Activated CD4-positive, CD25-positive, alpha-beta regulatory T cell treated with anti-CD3 and anti-CD28 coated beads, Interleukin-2, amount 50 U/mL, for 16 hours (primary cell): ENCODE results near the gene AVPR2.

Experiments
- DNase-seq: peaks from one replicate; pipeline ENCODE4 v3.0.0-alpha.2; 2020; ENCODE audit warnings: low read depth, low spot score

The AVPR2 gene

GRCh38 chrX:153932220-153932915 is 27.9 kb downstream of the AVPR2 start:
- no peak for DNase-seq

- DNase-seq = no peak
Observed at GRCh38 chrX:153933748-153934147, 29.3 kb downstream of the AVPR2 start.

DNA sequence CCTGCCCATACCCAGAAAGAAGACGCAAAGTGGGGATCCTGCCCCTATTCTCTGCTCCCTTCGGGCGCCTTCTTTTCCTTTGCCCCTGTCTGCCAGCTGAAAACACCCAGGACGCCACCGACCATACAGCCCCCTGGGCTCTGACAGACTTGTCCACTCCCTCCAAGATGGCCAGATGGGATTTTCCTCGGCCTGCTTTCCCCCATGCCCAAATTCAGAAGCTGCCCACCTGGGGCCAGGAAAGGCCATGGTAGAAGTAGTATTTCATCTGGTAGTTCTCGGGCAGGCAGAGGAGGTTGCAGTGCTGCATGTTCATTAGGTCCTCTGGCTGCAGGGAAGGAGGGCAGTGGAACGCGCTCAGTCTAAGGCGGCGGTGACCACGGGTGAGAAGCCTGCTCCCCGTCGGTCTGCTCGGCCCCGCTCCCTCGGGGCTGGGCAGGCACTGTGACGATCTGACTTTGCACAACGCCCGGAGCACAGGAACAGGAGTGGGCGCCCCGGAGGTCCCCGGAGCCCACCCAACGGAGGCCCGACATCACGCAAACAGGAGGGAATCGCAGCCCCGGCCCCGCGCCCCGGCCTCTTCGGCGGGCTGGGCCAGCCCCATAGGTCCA is 29.8 kb downstream of the AVPR2 start:
- DNase-seq = no peak

- no peak for DNase-seq
Observed at GRCh38 chrX:153934762-153935325, 30.4 kb downstream of the AVPR2 start, which contains the start of gene NAA10. TSS of gene NAA10 (minus strand) at chrX:153935037. CDS start at chrX:153934904, 133 bp downstream.

DNA sequence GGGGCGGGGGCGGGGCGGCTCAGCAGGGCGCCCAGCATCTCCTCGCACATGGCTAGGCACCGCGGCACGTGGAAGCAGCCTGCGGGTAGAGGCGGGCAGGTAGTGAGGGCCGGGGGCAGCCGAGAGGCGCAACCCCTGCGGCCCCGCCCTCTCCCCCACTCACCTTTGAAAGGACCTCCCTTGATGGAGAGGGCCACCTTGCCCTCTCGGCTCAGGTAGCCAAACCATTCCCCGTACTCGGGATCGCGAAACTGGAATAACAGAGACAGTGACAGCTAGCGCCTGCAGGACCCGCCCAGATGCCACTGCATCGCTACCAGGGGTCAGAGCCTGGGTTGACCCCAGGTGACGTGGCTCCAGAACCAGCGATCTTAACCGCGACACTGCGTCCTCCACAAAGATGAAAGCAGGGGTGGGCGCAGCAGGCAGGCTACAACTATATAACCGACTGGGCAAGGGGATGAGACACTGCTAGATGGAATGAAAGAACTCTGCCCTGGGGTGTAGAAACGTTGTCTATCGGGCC is 30.9 kb downstream of the AVPR2 start:
- no peak for DNase-seq

DNA sequence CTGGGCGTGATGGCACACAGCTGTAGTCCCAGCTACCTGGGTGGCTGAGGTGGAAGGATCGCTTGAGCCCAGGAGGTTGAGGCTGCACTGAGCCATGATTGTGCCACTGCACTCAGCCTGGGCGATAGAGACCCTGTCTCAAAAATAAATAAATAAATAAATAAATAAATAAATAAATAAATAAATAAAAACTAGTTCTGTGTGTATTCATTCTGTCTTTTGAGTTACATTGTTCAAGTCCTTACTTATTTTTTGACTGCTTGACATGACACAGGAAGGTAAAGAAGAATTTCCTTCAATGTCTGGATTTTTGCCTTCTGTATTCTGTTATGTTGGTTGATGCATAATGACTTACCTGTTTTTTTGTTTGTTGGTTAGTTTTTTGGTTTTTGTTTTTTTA is 32.6 kb downstream of the AVPR2 start:
- no peak for DNase-seq

GRCh38 chrX:153938226-153938786 is 33.8 kb downstream of the AVPR2 start:
- no peak for DNase-seq

DNA sequence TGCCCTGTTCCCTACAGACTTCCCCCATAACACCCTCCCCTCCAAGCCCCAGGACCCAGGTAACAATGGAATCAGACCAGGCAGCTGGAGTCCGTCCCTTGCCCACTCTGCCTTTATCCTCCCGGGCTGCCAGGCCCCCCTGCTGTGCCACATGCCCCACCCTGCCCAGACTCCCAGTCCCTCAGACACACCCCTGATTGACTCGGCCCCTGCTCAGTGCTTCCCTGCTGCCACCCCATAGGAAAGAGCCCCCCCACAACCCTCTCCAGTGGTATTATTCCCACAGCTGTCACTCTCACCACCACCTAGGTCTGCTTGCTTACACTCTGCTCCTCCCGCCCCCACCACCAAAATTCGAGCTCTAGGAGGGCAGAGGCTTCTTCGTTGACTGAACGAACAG is 35.1 kb downstream of the AVPR2 start:
- DNase-seq = no peak

DNA sequence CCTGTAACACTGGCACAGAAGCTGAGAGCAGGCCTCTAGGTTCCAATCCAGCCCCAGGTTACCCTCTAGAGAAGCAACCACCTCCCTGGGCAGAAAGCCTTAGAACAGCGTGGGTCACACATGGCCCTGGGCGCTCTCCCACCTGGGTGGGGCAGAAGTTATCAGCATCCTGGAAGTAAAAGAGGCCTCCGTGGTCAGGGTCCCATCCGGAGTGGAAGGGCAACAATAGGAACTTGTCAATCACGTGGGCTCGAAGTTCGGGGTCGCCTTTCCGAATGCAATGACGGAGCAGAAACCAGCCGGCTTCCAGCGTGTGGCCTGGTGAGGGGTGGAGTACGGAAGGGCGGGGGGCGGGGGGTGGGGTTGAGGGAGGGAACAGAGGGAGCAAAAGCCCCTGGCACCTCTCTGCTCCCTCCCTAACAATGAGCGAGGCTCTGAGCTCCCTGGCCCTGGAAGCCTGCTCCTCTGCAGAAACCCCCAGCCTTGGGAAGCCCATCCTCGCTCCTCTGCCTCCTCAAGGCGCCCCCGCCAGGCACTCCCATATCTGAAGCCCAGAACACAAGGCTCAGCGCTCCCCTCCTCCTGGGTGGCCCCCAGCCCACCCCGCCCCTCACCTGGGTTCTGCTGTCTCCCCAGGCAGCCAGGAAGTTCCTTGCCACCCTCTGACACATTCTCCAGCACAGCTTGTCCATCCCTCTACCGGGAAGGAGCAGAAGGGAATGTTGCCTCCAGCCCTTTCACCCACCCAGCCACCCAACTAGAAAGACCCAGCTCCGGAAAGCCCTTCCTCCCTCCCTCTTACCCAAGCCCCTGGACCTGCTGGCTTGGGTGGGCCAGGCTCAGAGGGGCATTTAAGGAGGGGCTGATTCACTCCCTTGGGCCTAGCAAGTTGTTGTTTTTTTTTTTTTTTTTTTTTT is 37.1 kb downstream of the AVPR2 start:
- DNase-seq = no peak

- DNase-seq = no peak
Observed at GRCh38 chrX:153944140-153944799, 39.8 kb downstream of the AVPR2 start, which contains the start of gene RENBP. TSS of gene RENBP (minus strand) at chrX:153944643. CDS start at chrX:153944610, 33 bp downstream.

- DNase-seq = no peak
Observed at GRCh38 chrX:153944800-153945150, 40.3 kb downstream of the AVPR2 start.

- DNase-seq = no peak
Observed at GRCh38 chrX:153945956-153946943, 41.8 kb downstream of the AVPR2 start.

- peak; percentile 60 for DNase-seq
Observed at GRCh38 chrX:153947009-153947769, 42.7 kb downstream of the AVPR2 start.

DNA sequence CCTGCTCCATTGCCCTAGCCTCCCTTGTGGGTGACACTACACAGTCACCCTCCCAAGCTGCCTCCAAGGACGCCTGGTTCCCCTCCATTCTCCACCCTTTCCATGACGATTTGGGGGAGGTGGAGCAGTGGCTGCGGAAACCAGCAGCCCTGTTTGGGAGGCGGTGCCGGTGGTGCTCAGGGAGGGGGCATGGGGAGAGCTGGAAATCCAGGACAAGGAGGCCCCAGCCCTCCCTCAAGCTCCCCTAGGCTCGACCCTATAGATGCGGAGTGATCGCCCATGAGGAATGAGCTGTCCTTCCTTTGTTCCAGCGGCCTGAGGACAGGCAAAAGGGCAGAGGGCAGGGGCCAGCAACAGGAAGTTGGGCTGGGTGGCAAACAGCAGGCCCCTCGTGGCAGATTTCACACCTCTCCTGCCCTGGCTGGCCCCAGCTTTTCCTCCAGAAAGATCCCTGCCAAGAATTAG is 43.6 kb downstream of the AVPR2 start:
- no peak for DNase-seq

GRCh38 chrX:153948847-153949805 is 44.7 kb downstream of the AVPR2 start:
- no peak for DNase-seq

DNA sequence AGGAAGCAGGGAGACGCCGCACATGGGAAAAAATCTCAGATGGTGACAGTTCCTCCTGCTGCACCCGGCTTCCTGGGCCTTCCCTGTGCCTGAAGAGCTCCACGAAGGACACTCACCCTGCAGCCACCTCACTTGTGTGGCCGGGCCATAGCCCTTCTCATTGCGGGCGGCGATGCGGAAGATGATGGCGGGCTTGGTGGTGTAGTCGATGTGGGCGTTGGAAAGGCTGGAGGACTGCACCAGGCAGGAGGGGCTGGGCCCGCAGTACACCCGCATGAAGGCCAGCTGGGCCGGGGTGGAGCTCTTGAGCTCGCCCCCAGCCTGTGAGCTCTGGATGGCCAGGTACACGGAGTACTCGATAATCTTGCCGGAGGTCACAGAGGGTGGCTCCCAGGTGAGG is 45.7 kb downstream of the AVPR2 start:
- no peak for DNase-seq

DNA sequence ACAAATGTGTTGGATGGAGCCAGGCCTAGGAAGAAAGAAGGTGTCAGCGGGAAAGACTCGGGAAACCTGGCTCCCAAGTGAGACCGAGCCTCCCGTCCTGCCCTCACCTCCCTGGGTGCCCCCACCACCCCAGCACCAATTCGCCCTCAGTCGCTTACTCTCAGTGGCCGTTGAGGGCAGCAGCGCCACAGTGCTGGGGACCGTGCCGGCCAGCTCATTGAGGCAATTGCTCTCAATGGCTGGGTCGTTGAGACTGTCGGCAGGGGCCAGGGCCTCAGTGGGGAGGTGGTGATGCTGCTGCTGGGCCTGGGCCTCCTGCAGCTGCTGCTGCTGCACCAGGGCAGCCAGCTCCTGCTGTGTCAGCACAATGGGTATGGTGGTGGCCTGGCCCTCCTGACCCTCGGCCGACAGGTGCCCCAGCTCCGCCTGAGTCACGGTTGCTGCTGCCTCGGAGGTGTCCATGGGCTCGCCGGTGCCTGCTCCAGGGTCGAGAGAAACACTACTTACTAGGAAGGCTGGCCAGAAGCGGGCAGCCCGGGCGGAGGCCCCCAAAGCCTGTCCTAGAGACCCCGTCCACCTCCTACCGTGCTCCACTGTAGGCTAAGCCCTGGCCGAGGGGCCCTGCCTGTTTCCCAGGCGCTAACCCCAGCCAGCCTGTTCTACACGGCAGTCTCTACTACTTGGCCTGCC is 47.4 kb downstream of the AVPR2 start:
- no peak for DNase-seq
